Natural killer cell (primary cell): ENCODE measurements around the gene HSPG2. TPM values are rescaled to one million over a fixed set of nuclear protein-coding genes. Genes with fewer than 3 reads are reported as not detected.
A peak's percentile ranks its signal among the peaks of the same experiment; 100 is the strongest.

Experiments used
- ATAC-seq, 3 donors: fragments of 150-1000 bp in 2 of 3; fragments of 200-7000 bp in 1 of 3; cut with Tn5 transposase; 1 replicate in 1 of 3; 2 replicates in 2 of 3; pipeline ENCODE4 v1.10.0; 2021; ENCODE audit warnings: mild to moderate bottlenecking in 2 of 3, moderate library complexity in 2 of 3
- DNase-seq, 2 donors: peaks; one replicate each; pipeline versions ENCODE4 v3.0.0 to v3.0.0-alpha.2; 2013 to 2021; ENCODE audit warnings: mixed read lengths in 1 of 2
- H3K27ac ChIP-seq: one replicate; pipeline ENCODE4 v1.5.1; 2013; ENCODE audit warnings: mild to moderate bottlenecking, low read length
- H3K27me3 ChIP-seq: one replicate; pipeline ENCODE4 v1.6.1; 2013; ENCODE audit warnings: low read length; ENCODE audit not compliant: control insufficient read depth, insufficient read depth
- H3K36me3 ChIP-seq: one replicate; pipeline ENCODE4 v1.6.1; 2013; ENCODE audit warnings: low read length; ENCODE audit not compliant: control insufficient read depth, insufficient read depth
- H3K4me1 ChIP-seq: one replicate; pipeline ENCODE4 v1.6.1; 2013; ENCODE audit warnings: low read length; ENCODE audit not compliant: control insufficient read depth, insufficient read depth
- H3K4me3 ChIP-seq: one replicate; pipeline ENCODE4 v1.5.1; 2013; ENCODE audit warnings: low read length
- H3K9me3 ChIP-seq: one replicate; pipeline ENCODE4 v1.6.1; 2013; ENCODE audit warnings: low read length; ENCODE audit not compliant: control insufficient read depth, insufficient read depth
- H3K27ac Mint-ChIP-seq, 2 donors: one replicate each; pipeline ENCODE4 v1.8.0; 2022; ENCODE audit warnings: mild to moderate bottlenecking in 2 of 2, mixed read lengths in 2 of 2, moderate library complexity in 1 of 2
- H3K27me3 Mint-ChIP-seq, 2 donors: one replicate each; pipeline ENCODE4 v1.8.0; 2022; ENCODE audit warnings: low read depth in 2 of 2, mixed read lengths in 2 of 2
- H3K36me3 Mint-ChIP-seq: one replicate; pipeline ENCODE4 v1.8.0; 2022; ENCODE audit warnings: mixed read lengths
- H3K4me1 Mint-ChIP-seq, 2 donors: one replicate each; pipeline ENCODE4 v1.8.0; 2022; ENCODE audit warnings: mixed read lengths in 2 of 2
- H3K4me3 Mint-ChIP-seq: one replicate; pipeline ENCODE4 v1.8.0; 2022; ENCODE audit warnings: mild to moderate bottlenecking, moderate library complexity, mixed read lengths
- H3K9me3 Mint-ChIP-seq, 2 donors: one replicate each; pipeline ENCODE4 v1.8.0; 2022; ENCODE audit warnings: mixed read lengths in 2 of 2
- CTCF ChIP-seq: fragments of 200-600 bp; IDR thresholded peaks from one replicate; pipeline ENCODE4 v1.8.0; 2022; ENCODE audit warnings: antibody characterized with exemption
- WGBS: methylation state at CpG from one replicate; pipeline ENCODE4 v1.1.7; 2013; ENCODE audit warnings: missing lambda C conversion rate; ENCODE audit not compliant: insufficient coverage; 5-methylcytosine and 5-hydroxymethylcytosine counted together
- intact Hi-C: fragments of 100-400 bp; cut with micrococcal nuclease; formaldehyde crosslinking; loops from one replicate; pipeline ENCODE4 v1.14.2; 2022
- total RNA-seq, 4 donors: library from RNA; stranded (reverse); fragments of 120-200 nt in 1 of 4; gene quantifications; one replicate each; pipeline versions ENCODE4 v1.2.3 to v1.2.4, GENCODE V29; 2013 to 2022

Gene HSPG2
- total RNA-seq, 3 donors from 2014 or later (not counting 1 experiment from before 2014, with no cell fraction given) = 0.54 to 0.93 (median 0.90) TPM

- Histone ChIP-seq H3K36me3 (no peaks in the 10 kb centered on the region), H3K4me3 (no peak overlapping the region), H3K9me3 (no peaks in the 10 kb centered on the region), H3K27me3 (no peaks in the 10 kb centered on the region), H3K4me1 (peaks cover 17% of the 10 kb centered on the region), H3K27ac (no peak overlapping the region)
- no peak for TF ChIP-seq CTCF
- no peak overlapping the region for H3K4me3 Mint-ChIP-seq
- DNase-seq (no peak), ATAC-seq (no peak)
- peak overlapping the region; percentile 43 to 60 for H3K27ac Mint-ChIP-seq
- no peaks in the 10 kb centered on the region for H3K27me3 Mint-ChIP-seq
- H3K9me3 Mint-ChIP-seq = no peaks in the 10 kb centered on the region
- H3K4me1 Mint-ChIP-seq = peaks cover 49 to 55% of the 10 kb centered on the region in 2 donors
- H3K36me3 Mint-ChIP-seq = no peaks in the 10 kb centered on the region
- intact Hi-C loops = no loop called here
Observed at GRCh38 chr1:21775985-21776562, 161.0 kb downstream of the HSPG2 start.

GRCh38 chr1:21775550-21775914, 161.6 kb downstream of the HSPG2 start:
- Histone ChIP-seq H3K27me3 (no peaks in the 10 kb centered on the region), H3K4me3 (no peak overlapping the region), H3K9me3 (no peaks in the 10 kb centered on the region), H3K36me3 (no peaks in the 10 kb centered on the region), H3K4me1 (peaks cover 15% of the 10 kb centered on the region), H3K27ac (no peak overlapping the region)
- Mint-ChIP-seq H3K4me3 (no peak overlapping the region), H3K4me1 (peaks cover 48 to 54% of the 10 kb centered on the region in 2 donors), H3K27ac (peak overlapping the region; percentile 43 to 60), H3K27me3 (no peaks in the 10 kb centered on the region), H3K36me3 (no peaks in the 10 kb centered on the region), H3K9me3 (no peaks in the 10 kb centered on the region)
- DNase-seq = no peak
- TF ChIP-seq CTCF = no peak
- no peak for ATAC-seq
- intact Hi-C loops = no loop called here
- WGBS = 64% methylated on average over 1 of the region's 2 CpGs

GRCh38 chr1:21774835-21775549, 162.1 kb downstream of the HSPG2 start:
- no peak for DNase-seq
- Mint-ChIP-seq H3K9me3 (no peaks in the 10 kb centered on the region), H3K27ac (peak overlapping the region; percentile 43 to 60), H3K27me3 (no peaks in the 10 kb centered on the region), H3K4me1 (peaks cover 47 to 53% of the 10 kb centered on the region in 2 donors), H3K4me3 (no peak overlapping the region), H3K36me3 (no peaks in the 10 kb centered on the region)
- ATAC-seq = no peak
- WGBS = 89% methylated on average over 13 of the region's 15 CpGs
- no peaks in the 10 kb centered on the region for H3K36me3 ChIP-seq
- H3K9me3 ChIP-seq = no peaks in the 10 kb centered on the region
- H3K4me1 ChIP-seq = peaks cover 15% of the 10 kb centered on the region
- no peak overlapping the region for H3K4me3 ChIP-seq
- H3K27ac ChIP-seq = no peak overlapping the region
- H3K27me3 ChIP-seq = no peaks in the 10 kb centered on the region
- TF ChIP-seq CTCF = no peak
- intact Hi-C loops = no loop called here
